Osteocyte (in vitro differentiated cells): ENCODE results near the gene MTUS2. TPM values are rescaled to one million over a fixed set of nuclear protein-coding genes. Genes with fewer than 3 reads are reported as not detected.

Experiments used
- DNase-seq: peaks from one replicate; pipeline ENCODE4 v3.0.0; 2021; ENCODE audit warnings: mixed read lengths; ENCODE audit not compliant: unreplicated experiment; ENCODE audit errors: extremely low spot score
- H3K27ac Mint-ChIP-seq: one replicate; pipeline ENCODE4 v1.8.0; 2021; ENCODE audit warnings: mild to moderate bottlenecking, mixed read lengths; ENCODE audit not compliant: unreplicated experiment
- H3K27me3 Mint-ChIP-seq: one replicate; pipeline ENCODE4 v1.8.0; 2021; ENCODE audit warnings: mixed read lengths; ENCODE audit not compliant: unreplicated experiment
- H3K36me3 Mint-ChIP-seq: one replicate; pipeline ENCODE4 v1.8.0; 2021; ENCODE audit warnings: mixed read lengths; ENCODE audit not compliant: unreplicated experiment
- H3K4me1 Mint-ChIP-seq: one replicate; pipeline ENCODE4 v1.8.0; 2021; ENCODE audit warnings: mixed read lengths; ENCODE audit not compliant: unreplicated experiment
- H3K4me3 Mint-ChIP-seq: one replicate; pipeline ENCODE4 v1.8.0; 2021; ENCODE audit warnings: mild to moderate bottlenecking, moderate library complexity, mixed read lengths; ENCODE audit not compliant: unreplicated experiment
- H3K9me3 Mint-ChIP-seq: one replicate; pipeline ENCODE4 v1.8.0; 2021; ENCODE audit warnings: mixed read lengths; ENCODE audit not compliant: unreplicated experiment
- CTCF ChIP-seq: fragments of 200-600 bp; sonication (generic); IDR thresholded peaks from 2 replicates; pipeline ENCODE4 v1.5.0; 2021; ENCODE audit warnings: antibody characterized with exemption, mild to moderate bottlenecking, moderate library complexity
- total RNA-seq: library from RNA; stranded (reverse); gene quantifications from 2 replicates; pipeline ENCODE4 v1.2.1, GENCODE V29; 2021

Gene MTUS2
- total RNA-seq, 1 donor from 2014 or later: 0.05 TPM

GRCh38 chr13:29099781-29100406 lies 279.8 kb downstream of the MTUS2 start:
- Mint-ChIP-seq H3K9me3 (no peaks in the 10 kb centered on the region), H3K4me1 (no peaks in the 10 kb centered on the region), H3K27ac (no peak overlapping the region), H3K4me3 (no peak overlapping the region), H3K36me3 (no peaks in the 10 kb centered on the region), H3K27me3 (no peaks in the 10 kb centered on the region)
- no peak for DNase-seq
- no peak for TF ChIP-seq CTCF

- no peak for DNase-seq
- no peak for TF ChIP-seq CTCF
- H3K4me1 Mint-ChIP-seq: no peaks in the 10 kb centered on the region
- no peak overlapping the region for H3K4me3 Mint-ChIP-seq
- H3K36me3 Mint-ChIP-seq: no peaks in the 10 kb centered on the region
- H3K27ac Mint-ChIP-seq: no peak overlapping the region
- H3K27me3 Mint-ChIP-seq: no peaks in the 10 kb centered on the region
- no peaks in the 10 kb centered on the region for H3K9me3 Mint-ChIP-seq
Observed at GRCh38 chr13:29100758-29101157, 280.6 kb downstream of the MTUS2 start.

- H3K4me3 Mint-ChIP-seq: no peak overlapping the region
- TF ChIP-seq CTCF: no peak
- no peaks in the 10 kb centered on the region for H3K36me3 Mint-ChIP-seq
- H3K27ac Mint-ChIP-seq: no peak overlapping the region
- no peaks in the 10 kb centered on the region for H3K27me3 Mint-ChIP-seq
- no peaks in the 10 kb centered on the region for H3K9me3 Mint-ChIP-seq
- H3K4me1 Mint-ChIP-seq: no peaks in the 10 kb centered on the region
- DNase-seq: no peak
Observed at GRCh38 chr13:29101409-29101808, 281.3 kb downstream of the MTUS2 start.

GRCh38 chr13:29101905-29102304 lies 281.8 kb downstream of the MTUS2 start:
- TF ChIP-seq CTCF: no peak
- Mint-ChIP-seq H3K36me3 (no peaks in the 10 kb centered on the region), H3K4me3 (no peak overlapping the region), H3K9me3 (no peaks in the 10 kb centered on the region), H3K4me1 (no peaks in the 10 kb centered on the region), H3K27me3 (no peaks in the 10 kb centered on the region), H3K27ac (no peak overlapping the region)
- DNase-seq: no peak

- no peak overlapping the region for H3K27ac Mint-ChIP-seq
- no peak for DNase-seq
- H3K27me3 Mint-ChIP-seq: no peaks in the 10 kb centered on the region
- H3K4me3 Mint-ChIP-seq: no peak overlapping the region
- H3K9me3 Mint-ChIP-seq: no peaks in the 10 kb centered on the region
- no peaks in the 10 kb centered on the region for H3K4me1 Mint-ChIP-seq
- no peaks in the 10 kb centered on the region for H3K36me3 Mint-ChIP-seq
- no peak for TF ChIP-seq CTCF
Observed at GRCh38 chr13:29103065-29103800, 283.1 kb downstream of the MTUS2 start.
